CD14-positive monocyte (primary cell): ENCODE data around the gene KBTBD13. TPM values are rescaled to one million over a fixed set of nuclear protein-coding genes. Genes with fewer than 3 reads are reported as not detected.

Experiments
- DNase-seq, 3 donors: peaks; one replicate each; pipeline ENCODE4 v3.0.0-alpha.2; 2011 to 2022
- H2AFZ ChIP-seq: 2 replicates; pipeline ENCODE4 v1.6.0; 2012; ENCODE audit warnings: mild to moderate bottlenecking, low read depth, low read length, inconsistent platforms; ENCODE audit not compliant: insufficient read depth, poor library complexity, severe bottlenecking
- H3K27ac ChIP-seq, 2 donors: 1 replicate in 1 of 2; 2 replicates in 1 of 2; pipeline ENCODE4 v1.5.1; 2012 to 2013; ENCODE audit warnings: low read length in 2 of 2, control low read depth in 1 of 2, inconsistent platforms in 1 of 2, low read depth in 1 of 2, mild to moderate bottlenecking in 1 of 2
- H3K27me3 ChIP-seq, 2 donors: one replicate each; pipeline versions ENCODE4 v1.6.0 to v1.6.1; 2011 to 2013; ENCODE audit warnings: low read length in 2 of 2; ENCODE audit not compliant: control insufficient read depth in 2 of 2, insufficient read depth in 2 of 2
- H3K36me3 ChIP-seq, 2 donors: replicated peaks in 1 of 2; 1 replicate in 1 of 2; 2 replicates in 1 of 2; pipeline versions ENCODE4 v1.5.1 to v1.6.1; 2012 to 2013; ENCODE audit warnings: low read length in 2 of 2, control low read depth in 1 of 2, inconsistent platforms in 1 of 2, mild to moderate bottlenecking in 1 of 2; ENCODE audit not compliant: insufficient read depth in 2 of 2, control insufficient read depth in 1 of 2
- H3K4me1 ChIP-seq, 2 donors: 1 replicate in 1 of 2; 2 replicates in 1 of 2; pipeline versions ENCODE4 v1.5.1 to v1.6.1; 2012 to 2013; ENCODE audit warnings: low read length in 2 of 2, control low read depth in 1 of 2, inconsistent platforms in 1 of 2, mild to moderate bottlenecking in 1 of 2, moderate library complexity in 1 of 2; ENCODE audit not compliant: insufficient read depth in 2 of 2, control insufficient read depth in 1 of 2
- H3K4me2 ChIP-seq: replicated peaks from 2 replicates; pipeline ENCODE3; 2012; ENCODE audit warnings: low read length, moderate library complexity, mild to moderate bottlenecking; ENCODE audit not compliant: poor library complexity, severe bottlenecking; ENCODE audit errors: extremely low read depth
- H3K4me3 ChIP-seq, 3 experiments: fragments of 200-600 bp in 1 of 3; sonication (generic) in 1 of 3; replicated peaks in 1 of 3; 1 replicate in 2 of 3; 2 replicates in 1 of 3; pipeline ENCODE4 v1.5.1; 2011 to 2013; ENCODE audit warnings: low read length in 3 of 3, mild to moderate bottlenecking in 3 of 3, control low read depth in 2 of 3, low read depth in 2 of 3, inconsistent platforms in 1 of 3, moderate library complexity in 1 of 3
- H3K79me2 ChIP-seq: 2 replicates; pipeline ENCODE4 v1.6.0; 2012; ENCODE audit warnings: mild to moderate bottlenecking, control low read depth, inconsistent platforms, low read length, moderate library complexity; ENCODE audit not compliant: insufficient read depth
- H3K9ac ChIP-seq: 2 replicates; pipeline ENCODE4 v1.6.0; 2017; ENCODE audit warnings: low read length, mild to moderate bottlenecking; ENCODE audit not compliant: insufficient read depth, poor library complexity, severe bottlenecking
- H3K9me3 ChIP-seq, 2 donors: replicated peaks in 1 of 2; 1 replicate in 1 of 2; 2 replicates in 1 of 2; pipeline versions ENCODE4 v1.5.1 to v1.6.1; 2012 to 2013; ENCODE audit warnings: low read length in 2 of 2, control low read depth in 1 of 2; ENCODE audit not compliant: control insufficient read depth in 1 of 2, insufficient read depth in 1 of 2
- H4K20me1 ChIP-seq: 2 replicates; pipeline ENCODE4 v1.6.0; 2012; ENCODE audit warnings: mild to moderate bottlenecking, low read length, control low read depth, moderate library complexity; ENCODE audit not compliant: insufficient read depth
- H3K27ac Mint-ChIP-seq, 7 donors: one replicate each; pipeline ENCODE4 v1.8.0; 2020; ENCODE audit warnings: mild to moderate bottlenecking in 7 of 7, mixed read lengths in 7 of 7, moderate library complexity in 6 of 7, inconsistent platforms in 2 of 7
- H3K27me3 Mint-ChIP-seq, 3 donors: one replicate each; pipeline ENCODE4 v1.8.0; 2021 to 2022; ENCODE audit warnings: low read depth in 3 of 3, mild to moderate bottlenecking in 3 of 3, mixed read lengths in 3 of 3, moderate library complexity in 3 of 3, inconsistent platforms in 1 of 3
- H3K36me3 Mint-ChIP-seq, 2 donors: one replicate each; pipeline ENCODE4 v1.8.0; 2020; ENCODE audit warnings: mixed read lengths in 2 of 2, inconsistent platforms in 1 of 2, mild to moderate bottlenecking in 1 of 2
- H3K4me1 Mint-ChIP-seq: one replicate; pipeline ENCODE4 v1.8.0; 2020; ENCODE audit warnings: mild to moderate bottlenecking, mixed read lengths
- H3K4me3 Mint-ChIP-seq, 2 donors: one replicate each; pipeline ENCODE4 v1.8.0; 2020; ENCODE audit warnings: mild to moderate bottlenecking in 2 of 2, mixed read lengths in 2 of 2, moderate library complexity in 1 of 2
- H3K9me3 Mint-ChIP-seq, 7 donors: one replicate each; pipeline ENCODE4 v1.8.0; 2020 to 2022; ENCODE audit warnings: mixed read lengths in 7 of 7, mild to moderate bottlenecking in 6 of 7, moderate library complexity in 6 of 7, inconsistent platforms in 2 of 7
- CTCF ChIP-seq: fragments of 200-600 bp; IDR thresholded peaks from one replicate; pipeline ENCODE4 v1.8.0; 2022; ENCODE audit warnings: antibody characterized with exemption, mild to moderate bottlenecking
- WGBS: methylation state at CpG from one replicate; pipeline ENCODE4 v1.1.5; 2013; ENCODE audit warnings: missing lambda C conversion rate; ENCODE audit not compliant: insufficient coverage; 5-methylcytosine and 5-hydroxymethylcytosine counted together
- intact Hi-C, 2 donors: fragments of 100-400 bp; cut with micrococcal nuclease; formaldehyde crosslinking; loops; one replicate each; pipeline versions ENCODE4 v1.15.0 to v1.15.1; 2023
- polyA plus RNA-seq, 3 donors: library from polyadenylated mRNA; depleted of rRNA in 1 of 3; unstranded in 2 of 3; stranded (reverse) in 1 of 3; fragments of 300-500 nt in 2 of 3; fragments of >200 nt in 1 of 3; fragmentation: Illumina TruSeq in 2 of 3; gene quantifications; 1 replicate in 2 of 3; 2 replicates in 1 of 3; pipeline ENCODE4 v1.2.3, GENCODE V29; 2012 to 2021

KBTBD13 gene
- polyA plus RNA-seq, 3 donors: not detected

GRCh38 chr15:65062726-65063125 is 13.8 kb upstream of the KBTBD13 start:
- no peak overlapping the region for H3K4me2 ChIP-seq
- peaks cover 19 to 28% of the 10 kb centered on the region in 2 donors for H3K27me3 ChIP-seq
- H3K36me3 ChIP-seq: no peaks in the 10 kb centered on the region
- no peak overlapping the region for H3K27ac ChIP-seq
- Mint-ChIP-seq H3K4me3 (no peak overlapping the region), H3K4me1 (peaks cover 3% of the 10 kb centered on the region), H3K36me3 (peaks cover 0 to 2% of the 10 kb centered on the region in 2 donors), H3K9me3 (peaks cover 0 to 5% (median 0%) of the 10 kb centered on the region in 7 donors), H3K27ac (no peak overlapping the region), H3K27me3 (peaks cover 28 to 39% (median 37%) of the 10 kb centered on the region in 3 donors)
- H2AFZ ChIP-seq: no peak overlapping the region
- no peak overlapping the region for H3K4me3 ChIP-seq
- no CpG with 5 or more reads among the region's 5 CpGs for WGBS
- H4K20me1 ChIP-seq: no peaks in the 10 kb centered on the region
- H3K9ac ChIP-seq: no peak overlapping the region
- no peak for TF ChIP-seq CTCF
- H3K4me1 ChIP-seq: peaks cover 0 to 5% of the 10 kb centered on the region in 2 donors
- H3K79me2 ChIP-seq: no peaks in the 10 kb centered on the region
- intact Hi-C loops: no loop called here
- H3K9me3 ChIP-seq: peaks cover 0 to 8% of the 10 kb centered on the region in 2 donors
- DNase-seq: no peak

GRCh38 chr15:65066001-65066634 is 10.4 kb upstream of the KBTBD13 start:
- Histone ChIP-seq H3K4me1 (peaks cover 0 to 8% of the 10 kb centered on the region in 2 donors), H3K9ac (no peak overlapping the region), H3K79me2 (no peaks in the 10 kb centered on the region), H3K4me2 (no peak overlapping the region), H3K4me3 (no peak overlapping the region), H3K9me3 (peaks cover 0 to 8% of the 10 kb centered on the region in 2 donors), H3K36me3 (no peaks in the 10 kb centered on the region), H4K20me1 (no peaks in the 10 kb centered on the region), H3K27me3 (peaks cover 33 to 40% of the 10 kb centered on the region in 2 donors), H3K27ac (no peak overlapping the region), H2AFZ (no peak overlapping the region)
- H3K27ac Mint-ChIP-seq: no peak overlapping the region
- 100% methylated on average over 1 of the region's 3 CpGs for WGBS
- DNase-seq: no peak
- peaks cover 0 to 7% (median 0%) of the 10 kb centered on the region in 7 donors for H3K9me3 Mint-ChIP-seq
- TF ChIP-seq CTCF: no peak
- intact Hi-C loops: no loop called here
- H3K4me3 Mint-ChIP-seq: peak overlapping the region in 1 of 2 donors; percentile 74
- H3K36me3 Mint-ChIP-seq: peaks cover 0 to 4% of the 10 kb centered on the region in 2 donors
- H3K27me3 Mint-ChIP-seq: peaks cover 44 to 57% (median 57%) of the 10 kb centered on the region in 3 donors
- peaks cover 3% of the 10 kb centered on the region for H3K4me1 Mint-ChIP-seq
